MM.1S (cell line): ENCODE data around the gene MRGPRX4.

Experiments used
- DNase-seq: peaks from one replicate; pipeline ENCODE4 v3.0.0-alpha.2; 2015
- H2AFZ ChIP-seq: fragments of 300-600 bp; sonication (generic); 2 replicates; pipeline ENCODE4 v1.6.0; 2016; ENCODE audit warnings: antibody characterized with exemption, low read length
- H3F3A ChIP-seq: fragments of 300-600 bp; sonication (generic); 2 replicates; pipeline ENCODE4 v1.6.1; 2016; ENCODE audit warnings: mild to moderate bottlenecking, antibody characterized with exemption, low read length, moderate library complexity, mixed read lengths; ENCODE audit not compliant: insufficient read depth
- H3K27ac ChIP-seq: fragments of 300-600 bp; sonication (generic); 2 replicates; pipeline ENCODE4 v1.5.1; 2016; ENCODE audit warnings: mild to moderate bottlenecking, low read length
- H3K27me3 ChIP-seq: fragments of 300-600 bp; sonication (generic); replicated peaks from 2 replicates; pipeline ENCODE4 v1.6.0; 2016; ENCODE audit warnings: low read length; ENCODE audit not compliant: insufficient read depth
- H3K36me3 ChIP-seq: fragments of 300-600 bp; sonication (generic); replicated peaks from 2 replicates; pipeline ENCODE4 v1.6.1; 2016; ENCODE audit warnings: mild to moderate bottlenecking, low read length, mixed read lengths; ENCODE audit not compliant: insufficient read depth
- H3K4me1 ChIP-seq: fragments of 300-600 bp; sonication (generic); 2 replicates; pipeline ENCODE4 v1.6.1; 2016; ENCODE audit warnings: low read length, mixed read lengths
- H3K4me2 ChIP-seq: fragments of 300-600 bp; sonication (generic); 2 replicates; pipeline ENCODE4 v1.6.0; 2016; ENCODE audit warnings: low read depth, low read length
- H3K4me3 ChIP-seq: fragments of 300-600 bp; sonication (generic); 2 replicates; pipeline ENCODE4 v1.5.1; 2016; ENCODE audit warnings: low read length, mixed read lengths
- H3K79me2 ChIP-seq: fragments of 300-600 bp; sonication (generic); 2 replicates; pipeline ENCODE4 v1.6.1; 2016; ENCODE audit warnings: mixed run types, low read length, mixed read lengths
- H3K9ac ChIP-seq: fragments of 300-600 bp; sonication (generic); 2 replicates; pipeline ENCODE4 v1.6.1; 2016; ENCODE audit warnings: low read length, mixed read lengths
- H3K9me2 ChIP-seq: fragments of 300-600 bp; sonication (generic); replicated peaks from 2 replicates; pipeline ENCODE4 v1.6.1; 2016; ENCODE audit warnings: mild to moderate bottlenecking, low read length, mixed read lengths; ENCODE audit not compliant: insufficient read depth
- H3K9me3 ChIP-seq: fragments of 300-600 bp; sonication (generic); replicated peaks from 2 replicates; pipeline ENCODE4 v1.6.1; 2016; ENCODE audit warnings: mild to moderate bottlenecking, low read length, mixed read lengths; ENCODE audit not compliant: insufficient read depth
- H4K20me1 ChIP-seq: fragments of 300-600 bp; sonication (generic); 2 replicates; pipeline ENCODE4 v1.6.1; 2016; ENCODE audit warnings: mild to moderate bottlenecking, low read length, moderate library complexity, mixed read lengths; ENCODE audit not compliant: insufficient read depth
- CTCF ChIP-seq: fragments of 300-600 bp; sonication (generic); IDR thresholded peaks from 2 replicates; pipeline ENCODE4 v1.5.1; 2016; ENCODE audit warnings: antibody characterized with exemption, low read length, mixed read lengths
- EZH2 ChIP-seq: fragments of 300-600 bp; sonication (generic); optimal IDR thresholded peaks from 2 replicates; pipeline ENCODE3; 2017; ENCODE audit warnings: low read depth, mild to moderate bottlenecking, antibody characterized with exemption, low read length, mixed read lengths
- EZH2phosphoT487 ChIP-seq: fragments of 300-600 bp; sonication (generic); IDR thresholded peaks from 2 replicates; pipeline ENCODE4 v1.6.1; 2018; ENCODE audit warnings: antibody characterized with exemption, low read length

The MRGPRX4 gene

GRCh38 chr11:18204771-18205170, 32.1 kb downstream of the MRGPRX4 start:
- Histone ChIP-seq H3K9ac (no peak overlapping the region), H3K4me2 (no peak overlapping the region), H3K79me2 (no peaks in the 10 kb centered on the region), H3K36me3 (no peaks in the 10 kb centered on the region), H3K4me1 (no peaks in the 10 kb centered on the region), H2AFZ (no peak overlapping the region), H3K4me3 (no peak overlapping the region), H3K27me3 (no peaks in the 10 kb centered on the region), H3K9me3 (no peaks in the 10 kb centered on the region), H3K9me2 (no peaks in the 10 kb centered on the region), H4K20me1 (no peaks in the 10 kb centered on the region), H3F3A (no peaks in the 10 kb centered on the region), H3K27ac (no peak overlapping the region)
- TF ChIP-seq EZH2phosphoT487 (no peak), EZH2 (no peak), CTCF (no peak)
- DNase-seq, result no peak

- Histone ChIP-seq H3K36me3 (no peaks in the 10 kb centered on the region), H3K4me2 (no peak overlapping the region), H3K27me3 (no peaks in the 10 kb centered on the region), H3K4me3 (no peak overlapping the region), H3K9ac (no peak overlapping the region), H3F3A (no peaks in the 10 kb centered on the region), H3K9me3 (no peaks in the 10 kb centered on the region), H3K79me2 (no peaks in the 10 kb centered on the region), H3K27ac (no peak overlapping the region), H3K9me2 (no peaks in the 10 kb centered on the region), H2AFZ (no peak overlapping the region), H3K4me1 (no peaks in the 10 kb centered on the region), H4K20me1 (no peaks in the 10 kb centered on the region)
- TF ChIP-seq CTCF, result no peak
- no peak for DNase-seq
Measured at GRCh38 chr11:18209058-18209457, 36.4 kb downstream of the MRGPRX4 start.

- Histone ChIP-seq H3K4me1 (0 out of 2 replicates have a peak, but pooled peaks cover 4% of the 10 kb centered on the region), H3K9me2 (no peaks in the 10 kb centered on the region), H3K4me3 (no peak overlapping the region), H4K20me1 (no peaks in the 10 kb centered on the region), H3K4me2 (no peak overlapping the region), H3K36me3 (no peaks in the 10 kb centered on the region), H3K9ac (no peak overlapping the region), H3K79me2 (no peaks in the 10 kb centered on the region), H3F3A (no peaks in the 10 kb centered on the region), H2AFZ (no peak overlapping the region), H3K27ac (no peak overlapping the region), H3K27me3 (no peaks in the 10 kb centered on the region), H3K9me3 (no peaks in the 10 kb centered on the region)
- no peak for DNase-seq
- TF ChIP-seq EZH2phosphoT487 (no peak), CTCF (no peak), EZH2 (no peak)
Measured at GRCh38 chr11:18221274-18221876, 48.7 kb downstream of the MRGPRX4 start.
